ENCODE results near the gene SCG3.

The SCG3 gene

GRCh38 chr15:51678096-51678495 lies 3.2 kb upstream of the SCG3 start:
- no peak for DNase-seq

GRCh38 chr15:51680321-51680720 lies 982 bp upstream of the SCG3 start:
- DNase-seq = no peak

- DNase-seq = no peak
Measured at GRCh38 chr15:51687565-51687964, 6.3 kb downstream of the SCG3 start.

DNA sequence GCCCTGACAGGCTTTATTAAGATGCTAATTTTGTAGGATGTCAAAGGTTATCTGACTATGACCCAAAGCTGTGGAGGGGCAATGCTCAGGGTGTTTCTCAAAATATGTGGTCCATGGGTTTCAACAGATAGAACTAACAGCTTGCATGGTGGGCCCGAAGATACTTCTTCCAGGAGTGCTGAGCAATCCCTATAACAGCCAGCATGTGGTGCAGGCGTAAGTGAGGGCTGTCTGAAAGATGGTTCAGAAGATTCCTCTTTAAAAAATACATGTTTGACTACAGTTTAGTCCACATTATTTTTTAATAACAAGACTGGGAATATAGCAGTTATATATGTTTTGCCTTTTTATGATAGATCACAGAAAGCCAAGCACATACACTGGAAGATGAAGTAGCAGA lies 7.6 kb downstream of the SCG3 start:
- DNase-seq = no peak

- no peak for DNase-seq
Measured at GRCh38 chr15:51692154-51692553, 10.9 kb downstream of the SCG3 start.

DNA sequence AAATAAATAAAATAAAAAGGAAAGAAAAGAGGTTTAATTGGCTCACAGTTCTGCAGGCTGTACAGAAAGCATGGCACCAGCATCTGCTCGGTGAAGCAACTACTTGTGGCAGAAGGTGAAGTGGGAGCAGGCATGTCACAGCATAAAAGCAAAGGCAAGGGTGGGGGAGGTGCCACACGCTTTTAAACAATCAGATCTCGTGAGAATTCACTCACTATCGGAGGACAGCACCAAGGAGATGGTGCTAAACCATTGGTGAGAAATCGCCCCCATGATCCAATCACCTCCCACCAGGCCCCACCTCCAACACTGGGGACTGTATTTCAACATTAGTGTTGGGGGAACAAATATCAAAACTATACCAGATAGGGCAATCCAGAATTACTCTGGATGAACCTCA lies 15.3 kb downstream of the SCG3 start:
- no peak for DNase-seq

- no peak for DNase-seq
Measured at GRCh38 chr15:51697163-51697562, 15.9 kb downstream of the SCG3 start.

- no peak for DNase-seq
Measured at GRCh38 chr15:51699373-51699772, 18.1 kb downstream of the SCG3 start.

DNA sequence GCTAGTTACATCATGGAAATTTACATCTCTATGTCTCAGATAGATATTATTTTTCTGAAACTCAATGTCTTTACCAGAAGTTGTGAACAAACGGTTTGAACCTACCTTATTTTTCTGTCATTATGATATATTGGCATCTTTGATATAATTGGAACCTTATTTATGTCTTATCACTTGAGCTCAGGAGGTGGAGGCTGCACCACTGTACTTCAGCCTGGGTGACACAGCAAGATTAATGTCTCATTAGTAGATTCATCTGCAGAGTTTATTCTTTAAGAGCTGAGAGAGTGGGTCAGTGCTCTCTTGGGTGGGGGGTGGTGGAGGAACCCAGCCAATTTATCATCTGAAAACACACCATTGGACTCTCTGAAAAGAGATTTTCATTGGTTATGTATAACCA lies 21.4 kb downstream of the SCG3 start:
- DNase-seq = no peak

DNA sequence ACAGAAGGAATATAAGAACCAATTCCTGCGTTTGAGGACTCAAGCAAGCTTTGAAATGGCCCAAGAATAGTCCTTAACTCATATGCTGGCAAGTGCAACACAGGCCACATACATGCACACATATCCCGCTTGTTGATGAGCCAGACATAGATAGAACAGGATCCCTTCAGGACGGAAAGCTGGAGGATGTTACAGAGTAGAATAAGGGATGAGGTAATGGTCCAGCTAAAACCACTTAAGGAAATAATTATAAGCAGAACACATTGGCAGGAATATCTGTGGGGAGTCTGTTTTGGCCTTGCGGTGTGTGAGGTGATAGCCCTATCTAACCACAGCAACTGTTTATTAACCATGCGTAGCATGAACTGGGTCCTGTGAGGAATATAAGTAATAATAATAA lies 25.0 kb downstream of the SCG3 start:
- DNase-seq = no peak

GRCh38 chr15:51706926-51707608 lies 25.8 kb downstream of the SCG3 start:
- DNase-seq = no peak

DNA sequence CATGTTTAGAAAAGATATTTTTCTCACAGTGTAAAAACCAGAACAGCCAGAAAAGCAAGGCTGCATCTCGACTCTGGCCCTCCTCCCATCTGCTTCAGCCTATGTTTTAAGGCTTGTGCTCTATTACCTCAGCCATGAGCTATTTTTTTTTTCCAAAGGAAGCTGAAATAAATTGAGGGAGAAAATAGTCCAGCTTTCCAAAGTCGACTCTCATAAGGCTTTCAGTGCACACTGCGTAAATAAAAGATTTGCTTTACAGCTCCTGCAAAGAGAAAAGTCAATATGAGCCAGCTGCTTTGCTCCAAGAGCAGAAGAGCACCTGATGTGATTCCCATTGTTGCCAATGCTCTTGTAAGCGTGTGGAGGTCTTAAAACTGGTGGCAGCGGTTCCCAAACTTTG lies 26.7 kb downstream of the SCG3 start:
- no peak for DNase-seq

GRCh38 chr15:51709031-51709430 lies 27.7 kb downstream of the SCG3 start:
- DNase-seq = no peak

DNA sequence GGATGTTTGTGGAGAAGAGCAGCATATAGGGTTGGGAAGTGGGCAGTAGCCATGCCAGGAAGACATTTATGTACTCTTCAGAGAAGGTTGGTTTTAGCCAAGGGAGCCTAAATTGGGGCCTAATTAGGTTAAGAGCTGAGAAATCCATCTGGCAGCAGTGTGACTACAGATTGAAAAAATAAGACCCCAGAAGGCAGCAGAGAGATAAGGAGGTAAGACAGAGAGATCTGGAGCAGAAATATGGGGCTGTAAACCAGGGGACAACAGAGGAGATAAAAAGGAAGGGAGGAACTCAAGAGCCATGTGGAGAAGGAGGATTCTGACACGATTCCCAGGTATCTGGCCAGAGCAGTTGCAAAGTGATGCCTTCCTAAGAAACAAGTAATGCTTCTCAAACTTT lies 32.9 kb downstream of the SCG3 start:
- DNase-seq = no peak

GRCh38 chr15:51714911-51715310 lies 33.6 kb downstream of the SCG3 start:
- no peak for DNase-seq

- DNase-seq = no peak
Measured at GRCh38 chr15:51718219-51718618, 36.9 kb downstream of the SCG3 start.

- no peak for DNase-seq
Measured at GRCh38 chr15:51718746-51719145, 37.4 kb downstream of the SCG3 start.

DNA sequence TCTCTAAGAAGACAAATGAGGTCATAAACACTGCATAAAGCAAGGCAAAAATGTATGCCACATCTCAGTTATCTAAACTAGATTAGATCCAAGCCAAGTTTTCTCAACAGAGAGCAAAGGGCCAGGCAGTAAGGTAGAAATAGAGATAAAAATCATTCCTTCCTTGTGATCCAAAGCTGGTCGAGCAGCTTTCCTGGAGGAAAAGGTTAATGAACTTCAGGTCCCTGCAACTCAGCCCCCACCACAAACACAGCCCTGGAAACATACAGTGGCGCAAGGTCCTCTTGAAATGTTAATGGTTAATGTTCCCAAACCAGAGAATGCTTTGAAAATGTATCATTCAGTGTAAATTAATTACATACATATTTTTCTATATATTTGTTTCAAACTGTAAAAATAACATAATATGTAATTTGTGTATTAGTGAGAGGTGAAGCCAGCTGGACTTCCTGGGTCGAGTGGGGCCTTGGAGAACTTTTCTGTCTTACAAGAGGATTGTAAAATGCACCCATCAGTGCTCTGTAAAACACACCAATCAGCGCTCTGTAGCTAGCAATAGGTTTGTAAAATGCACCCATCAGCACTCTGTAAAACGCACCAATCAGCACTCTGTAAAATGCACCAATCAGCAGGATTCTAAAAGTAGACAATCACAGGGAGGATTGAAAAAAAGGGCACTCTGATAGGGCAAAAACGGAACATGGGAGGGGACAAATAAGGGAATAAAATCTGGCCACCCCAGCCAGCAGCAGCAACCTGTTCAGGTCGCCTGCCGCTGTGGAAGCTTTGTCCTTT lies 39.1 kb downstream of the SCG3 start:
- DNase-seq = no peak

- DNase-seq = no peak
Measured at GRCh38 chr15:51721199-51721960, 40.1 kb downstream of the SCG3 start.

DNA sequence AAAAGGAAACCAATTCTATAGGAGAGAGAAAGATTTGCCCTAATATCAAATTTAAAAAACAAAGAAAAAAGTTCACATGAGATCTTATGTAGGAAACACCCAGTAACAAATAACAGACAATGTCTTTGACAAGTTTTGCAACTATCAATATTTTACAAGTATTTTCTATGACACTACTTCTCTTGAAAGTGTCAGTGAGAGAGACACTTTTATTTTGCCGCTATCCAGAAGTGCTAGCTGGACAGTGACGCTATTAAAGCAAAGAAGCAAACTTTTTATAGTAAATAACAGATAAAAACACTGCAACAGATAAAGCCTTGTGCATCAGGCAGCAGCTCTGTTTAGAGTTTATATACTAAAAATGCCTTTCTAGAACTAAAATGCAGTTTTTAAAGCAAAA lies 42.9 kb downstream of the SCG3 start:
- no peak for DNase-seq

DNA sequence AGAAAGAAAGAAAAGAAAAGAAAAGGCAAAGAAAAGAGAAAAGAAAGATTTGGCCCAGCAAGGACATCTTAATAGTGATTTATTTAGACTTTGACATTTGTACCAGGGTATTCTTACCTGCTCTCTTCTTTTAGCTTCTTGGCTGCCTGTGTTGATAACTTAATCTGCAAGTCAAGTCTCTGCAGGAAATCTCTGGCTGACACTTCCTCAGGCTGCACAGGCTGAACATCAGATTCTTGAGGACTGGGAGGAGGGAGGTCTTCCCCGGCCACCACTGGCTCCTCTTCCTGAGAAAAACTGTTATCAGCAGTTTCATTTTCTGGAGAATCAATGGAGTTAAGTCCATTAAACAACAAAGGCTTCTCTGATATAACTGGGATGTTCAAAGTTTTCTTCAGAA lies 43.4 kb downstream of the SCG3 start:
- DNase-seq = no peak

DNA sequence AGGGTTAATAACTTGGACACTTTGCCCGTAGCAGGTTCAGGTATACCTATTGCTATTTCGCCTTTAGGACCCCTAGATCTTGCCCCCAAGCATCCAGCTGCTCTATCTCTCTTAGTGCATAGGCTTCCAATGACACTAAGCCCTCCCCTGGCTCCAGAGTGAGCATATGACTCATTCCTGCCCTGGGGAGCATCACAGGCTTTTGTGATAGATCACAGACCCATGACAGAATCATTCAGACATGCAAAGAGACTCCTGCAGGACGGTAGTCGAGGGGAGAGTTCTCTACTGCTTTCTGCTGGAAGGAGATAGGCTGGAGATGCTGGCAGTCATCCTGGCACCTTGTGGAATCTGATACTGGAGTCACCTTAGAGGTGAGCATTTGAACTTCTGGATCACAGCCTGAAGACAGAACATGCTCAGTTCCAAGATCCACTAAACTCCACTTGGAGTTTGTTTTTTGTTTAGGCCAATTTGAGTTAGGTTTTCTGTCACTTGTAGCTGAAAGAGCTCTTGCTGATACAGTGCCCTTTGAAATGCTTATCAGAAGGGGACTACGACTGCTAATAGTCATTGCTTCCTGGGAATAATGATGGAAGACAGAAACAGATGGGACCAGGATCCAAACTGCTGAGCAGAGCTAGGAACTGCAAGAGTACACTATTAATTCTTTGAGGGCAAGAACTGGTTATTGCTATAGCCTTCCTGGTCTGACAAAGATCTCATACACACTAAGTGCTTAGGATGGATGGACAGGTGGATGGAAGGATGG lies 45.2 kb downstream of the SCG3 start:
- no peak for DNase-seq

Measured in right kidney (tissue), 1 donor.